ENCODE results near the gene PNLIPRP1. TPM values are rescaled to one million over a fixed set of nuclear protein-coding genes. Genes with fewer than 3 reads are reported as not detected.

The PNLIPRP1 gene
- total RNA-seq, 1 experiment from 2014 or later, result not detected

GRCh38 chr10:116598329-116598728, 7.6 kb downstream of the PNLIPRP1 start:
- no peaks in the 10 kb centered on the region for H3K36me3 Mint-ChIP-seq (ENCODE audit: insufficient read depth, unreplicated experiment)
- no TSS peak for BruUV-seq (replicated peaks)

GRCh38 chr10:116599991-116600390, 9.2 kb downstream of the PNLIPRP1 start:
- CTCF ChIA-PET, result no interaction called here
- H3K27ac Mint-ChIP-seq (ENCODE audit: unreplicated experiment), result no peak overlapping the region
- H3K36me3 Mint-ChIP-seq (ENCODE audit: insufficient read depth, unreplicated experiment), result no peaks in the 10 kb centered on the region
- intact Hi-C loops (cut with micrococcal nuclease; ENCODE audit: unreplicated experiment), result no loop called here
- H3K27me3 Mint-ChIP-seq (ENCODE audit: unreplicated experiment), result no peaks in the 10 kb centered on the region
- no peak for TF ChIP-seq CTCF (IDR thresholded peaks at IDR 0.05; ENCODE audit: unreplicated experiment)
- H3K9me3 Mint-ChIP-seq (ENCODE audit: low read depth, unreplicated experiment), result no peaks in the 10 kb centered on the region
- no peaks in the 10 kb centered on the region for H3K4me1 Mint-ChIP-seq (ENCODE audit: low read depth, unreplicated experiment)
- DNase-seq, result no peak
- no peak overlapping the region for H3K4me3 Mint-ChIP-seq (ENCODE audit: low read depth, unreplicated experiment)
- BruUV-seq (replicated peaks), result no TSS peak

More at GRCh38 chr10:116598329-116598728, 7.6 kb downstream of the PNLIPRP1 start:
- H3K27me3 Mint-ChIP-seq (ENCODE audit: unreplicated experiment), result no peaks in the 10 kb centered on the region
- H3K9me3 Mint-ChIP-seq (ENCODE audit: low read depth, unreplicated experiment), result no peaks in the 10 kb centered on the region
- no peak overlapping the region for H3K27ac Mint-ChIP-seq (ENCODE audit: unreplicated experiment)
- TF ChIP-seq CTCF (IDR thresholded peaks at IDR 0.05; ENCODE audit: unreplicated experiment), result no peak
- no peak for DNase-seq
- intact Hi-C loops (cut with micrococcal nuclease; ENCODE audit: unreplicated experiment), result no loop called here
- CTCF ChIA-PET, result no interaction called here
- H3K4me3 Mint-ChIP-seq (ENCODE audit: low read depth, unreplicated experiment), result no peak overlapping the region
- no peaks in the 10 kb centered on the region for H3K4me1 Mint-ChIP-seq (ENCODE audit: low read depth, unreplicated experiment)

GRCh38 chr10:116602648-116603400, 12.1 kb downstream of the PNLIPRP1 start:
- no peaks in the 10 kb centered on the region for H3K36me3 Mint-ChIP-seq (ENCODE audit: insufficient read depth, unreplicated experiment)
- TF ChIP-seq CTCF (IDR thresholded peaks at IDR 0.05; ENCODE audit: unreplicated experiment), result no peak
- BruUV-seq (replicated peaks), result no TSS peak
- H3K9me3 Mint-ChIP-seq (ENCODE audit: low read depth, unreplicated experiment), result no peaks in the 10 kb centered on the region
- H3K4me3 Mint-ChIP-seq (ENCODE audit: low read depth, unreplicated experiment), result no peak overlapping the region
- no peak for DNase-seq
- intact Hi-C loops (cut with micrococcal nuclease; ENCODE audit: unreplicated experiment), result no loop called here
- H3K27ac Mint-ChIP-seq (ENCODE audit: unreplicated experiment), result no peak overlapping the region
- CTCF ChIA-PET, result interaction anchor here (0.6 kb wide), 1 partner anchor 80 kb away, joined by 3 read pairs; no protein-coding TSS in a partner anchor
- no peaks in the 10 kb centered on the region for H3K27me3 Mint-ChIP-seq (ENCODE audit: unreplicated experiment)
- no peaks in the 10 kb centered on the region for H3K4me1 Mint-ChIP-seq (ENCODE audit: low read depth, unreplicated experiment)

GRCh38 chr10:116606061-116606483, 15.3 kb downstream of the PNLIPRP1 start:
- Mint-ChIP-seq H3K9me3 (ENCODE audit: low read depth, unreplicated experiment) (no peaks in the 10 kb centered on the region), H3K36me3 (ENCODE audit: insufficient read depth, unreplicated experiment) (no peaks in the 10 kb centered on the region), H3K4me1 (ENCODE audit: low read depth, unreplicated experiment) (no peaks in the 10 kb centered on the region), H3K4me3 (ENCODE audit: low read depth, unreplicated experiment) (no peak overlapping the region), H3K27ac (ENCODE audit: unreplicated experiment) (no peak overlapping the region), H3K27me3 (ENCODE audit: unreplicated experiment) (no peaks in the 10 kb centered on the region)
- intact Hi-C loops (cut with micrococcal nuclease; ENCODE audit: unreplicated experiment), result no loop called here
- DNase-seq, result no peak
- CTCF ChIA-PET, result no interaction called here
- TF ChIP-seq CTCF (IDR thresholded peaks at IDR 0.05; ENCODE audit: unreplicated experiment), result no peak
- no TSS peak for BruUV-seq (replicated peaks)

Measured in Calu3 (cell line).